Left lobe of liver (tissue), 2 donors: Measurements from ENCODE around the gene GJC3. TPM values are rescaled to one million over a fixed set of nuclear protein-coding genes. Genes with fewer than 3 reads are reported as not detected.
"Not testable (repeated sequence)": the region's sequence is repeated elsewhere in the genome, so short reads cannot be mapped to it uniquely, and the experiment has no call there.

Experiments used
- ATAC-seq: fragments of 200-7000 bp; cut with Tn5 transposase; one replicate; pipeline ENCODE4 v1.9.1; 2020; ENCODE audit warnings: mild to moderate bottlenecking, moderate library complexity
- DNase-seq: peaks from one replicate; pipeline ENCODE4 v3.0.0-alpha.2; 2020; ENCODE audit warnings: low spot score
- total RNA-seq: library from RNA; stranded (reverse); gene quantifications from one replicate; pipeline ENCODE4 v1.2.1, GENCODE V29; 2021
- donor health status: DM: no; HTN: no; CAD: no; lungs with moderate emphysema.
- donor health status: DM: no; HTN: yes; CAD: no.

Gene GJC3
- total RNA-seq = 0.86 TPM

- DNase-seq = peak; percentile 61
- peak; percentile 99 for ATAC-seq
Measured at GRCh38 chr7:99928994-99929729, at the start of gene GJC3. Gene GJC3, minus strand, starts transcription at chr7:99929620. Its CDS starts 0 bp downstream, at chr7:99929620.

GRCh38 chr7:99976626-99977025 is 47.2 kb upstream of the GJC3 start:
- no peak for ATAC-seq
- peak; percentile 48 for DNase-seq

GRCh38 chr7:99975782-99976521 is 46.5 kb upstream of the GJC3 start, which contains the start of gene AZGP1:
Gene AZGP1, minus strand, starts transcription at chr7:99976031. Its CDS starts 11 bp downstream, at chr7:99976020.
- peak; percentile 68 for ATAC-seq
- peak; percentile 93 for DNase-seq

GRCh38 chr7:99974681-99975080 is 45.3 kb upstream of the GJC3 start:
- DNase-seq (no peak), ATAC-seq (no peak)

GRCh38 chr7:99973817-99974216 is 44.4 kb upstream of the GJC3 start:
- ATAC-seq = not testable (repeated sequence)

GRCh38 chr7:99971242-99971641 is 41.8 kb upstream of the GJC3 start:
- DNase-seq (no peak), ATAC-seq (peak; percentile 38)

More at GRCh38 chr7:99973817-99974216, 44.4 kb upstream of the GJC3 start:
- DNase-seq = not testable (repeated sequence)

GRCh38 chr7:99969813-99970212 is 40.4 kb upstream of the GJC3 start:
- DNase-seq (peak; percentile 77), ATAC-seq (peak; percentile 74)

GRCh38 chr7:99969298-99969697 is 39.9 kb upstream of the GJC3 start:
- ATAC-seq (no peak), DNase-seq (no peak)

GRCh38 chr7:99958564-99959227 is 29.3 kb upstream of the GJC3 start:
- DNase-seq = no peak
- no peak for ATAC-seq

- ATAC-seq (no peak), DNase-seq (no peak)
Measured at GRCh38 chr7:99955247-99955646, 25.8 kb upstream of the GJC3 start.

GRCh38 chr7:99954643-99955042 is 25.2 kb upstream of the GJC3 start:
- ATAC-seq, DNase-seq: not testable (repeated sequence)

GRCh38 chr7:99953649-99954048 is 24.2 kb upstream of the GJC3 start:
- DNase-seq (peak; percentile 80), ATAC-seq (peak; percentile 73)

- ATAC-seq = peak; percentile 47
- DNase-seq = not testable (repeated sequence)
Measured at GRCh38 chr7:99952649-99953048, 23.2 kb upstream of the GJC3 start.

GRCh38 chr7:99950819-99951218 is 21.4 kb upstream of the GJC3 start:
- DNase-seq, ATAC-seq: not testable (repeated sequence)

GRCh38 chr7:99949645-99950228 is 20.3 kb upstream of the GJC3 start:
- DNase-seq = no peak
- ATAC-seq = peak; percentile 42

- DNase-seq (no peak), ATAC-seq (no peak)
Measured at GRCh38 chr7:99947608-99948007, 18.2 kb upstream of the GJC3 start.

- DNase-seq (no peak), ATAC-seq (no peak)
Measured at GRCh38 chr7:99944497-99945070, 15.2 kb upstream of the GJC3 start.

GRCh38 chr7:99943641-99944496 is 14.4 kb upstream of the GJC3 start:
- ATAC-seq (no peak), DNase-seq (no peak)

GRCh38 chr7:99938296-99938695 is 8.9 kb upstream of the GJC3 start:
- no peak for DNase-seq
- ATAC-seq = no peak

GRCh38 chr7:99935009-99935408 is 5.6 kb upstream of the GJC3 start:
- not testable (repeated sequence) for ATAC-seq, DNase-seq
